ENCODE measurements around the gene OR5AC2.

DNA sequence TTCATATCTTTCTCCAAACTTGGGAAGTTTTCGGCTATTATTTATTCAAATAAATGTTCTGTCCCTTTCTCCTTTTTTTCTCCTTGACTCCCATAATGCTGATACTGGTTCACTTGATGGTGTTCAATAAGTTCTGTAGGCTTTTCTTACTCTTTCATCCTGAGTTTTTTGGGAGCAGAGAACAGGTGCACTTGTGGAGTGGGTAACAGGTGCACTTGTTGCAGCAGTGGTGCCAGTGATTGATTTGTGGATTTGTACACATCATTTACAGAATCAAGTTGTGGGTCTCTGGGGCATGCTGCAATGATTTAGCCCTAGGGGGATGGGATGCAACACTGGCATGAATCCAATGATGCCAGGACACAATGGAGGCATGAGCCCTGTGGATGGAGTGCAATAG is 28.7 kb downstream of the OR5AC2 start:
- TF ChIP-seq, protein P1, sequence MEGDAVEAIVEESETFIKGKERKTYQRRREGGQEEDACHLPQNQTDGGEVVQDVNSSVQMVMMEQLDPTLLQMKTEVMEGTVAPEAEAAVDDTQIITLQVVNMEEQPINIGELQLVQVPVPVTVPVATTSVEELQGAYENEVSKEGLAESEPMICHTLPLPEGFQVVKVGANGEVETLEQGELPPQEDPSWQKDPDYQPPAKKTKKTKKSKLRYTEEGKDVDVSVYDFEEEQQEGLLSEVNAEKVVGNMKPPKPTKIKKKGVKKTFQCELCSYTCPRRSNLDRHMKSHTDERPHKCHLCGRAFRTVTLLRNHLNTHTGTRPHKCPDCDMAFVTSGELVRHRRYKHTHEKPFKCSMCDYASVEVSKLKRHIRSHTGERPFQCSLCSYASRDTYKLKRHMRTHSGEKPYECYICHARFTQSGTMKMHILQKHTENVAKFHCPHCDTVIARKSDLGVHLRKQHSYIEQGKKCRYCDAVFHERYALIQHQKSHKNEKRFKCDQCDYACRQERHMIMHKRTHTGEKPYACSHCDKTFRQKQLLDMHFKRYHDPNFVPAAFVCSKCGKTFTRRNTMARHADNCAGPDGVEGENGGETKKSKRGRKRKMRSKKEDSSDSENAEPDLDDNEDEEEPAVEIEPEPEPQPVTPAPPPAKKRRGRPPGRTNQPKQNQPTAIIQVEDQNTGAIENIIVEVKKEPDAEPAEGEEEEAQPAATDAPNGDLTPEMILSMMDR (IDR thresholded peaks at IDR 0.05): no peak
- TF ChIP-seq POLR2A (IDR thresholded peaks at IDR 0.05) (no peak), EP300 (IDR thresholded peaks at IDR 0.05) (no peak), POLR2AphosphoS5 (IDR thresholded peaks at IDR 0.05) (no peak)

All from gastroesophageal sphincter (tissue), 3 donors.